Activated naive CD4-positive, alpha-beta T cell treated with anti-CD3 and anti-CD28 coated beads, Interleukin-2, amount 10 ng/mL, durations not matched to agents 7 days and 5 days (primary cell): ENCODE measurements around the gene PCDHGA9.
A peak's percentile ranks its signal among the peaks of the same experiment; 100 is the strongest.

ENCODE experiments used
- CTCF ChIA-PET: fragments of 350-600 bp; sonication (Branson Sonifier 250); formaldehyde crosslinking; loops from one replicate; lab custom pipeline; 2021; ENCODE audit warnings: antibody characterized with exemption; lab: Charles Lee
- DNase-seq: peaks from one replicate; pipeline ENCODE4 v3.0.0-alpha.2; 2020
- H3K27ac Mint-ChIP-seq: one replicate; pipeline ENCODE4 v1.8.0; 2021; ENCODE audit warnings: mild to moderate bottlenecking, moderate library complexity, mixed read lengths
- H3K27me3 Mint-ChIP-seq: one replicate; pipeline ENCODE4 v1.8.0; 2021; ENCODE audit warnings: mild to moderate bottlenecking, mixed read lengths
- H3K36me3 Mint-ChIP-seq: one replicate; pipeline ENCODE4 v1.8.0; 2021; ENCODE audit warnings: mixed read lengths
- H3K4me1 Mint-ChIP-seq: one replicate; pipeline ENCODE4 v1.8.0; 2021; ENCODE audit warnings: mixed read lengths
- H3K4me3 Mint-ChIP-seq: one replicate; pipeline ENCODE4 v1.8.0; 2021; ENCODE audit warnings: mild to moderate bottlenecking, moderate library complexity, mixed read lengths
- H3K9me3 Mint-ChIP-seq: one replicate; pipeline ENCODE4 v1.8.0; 2021; ENCODE audit warnings: mixed read lengths

The PCDHGA9 gene

DNA sequence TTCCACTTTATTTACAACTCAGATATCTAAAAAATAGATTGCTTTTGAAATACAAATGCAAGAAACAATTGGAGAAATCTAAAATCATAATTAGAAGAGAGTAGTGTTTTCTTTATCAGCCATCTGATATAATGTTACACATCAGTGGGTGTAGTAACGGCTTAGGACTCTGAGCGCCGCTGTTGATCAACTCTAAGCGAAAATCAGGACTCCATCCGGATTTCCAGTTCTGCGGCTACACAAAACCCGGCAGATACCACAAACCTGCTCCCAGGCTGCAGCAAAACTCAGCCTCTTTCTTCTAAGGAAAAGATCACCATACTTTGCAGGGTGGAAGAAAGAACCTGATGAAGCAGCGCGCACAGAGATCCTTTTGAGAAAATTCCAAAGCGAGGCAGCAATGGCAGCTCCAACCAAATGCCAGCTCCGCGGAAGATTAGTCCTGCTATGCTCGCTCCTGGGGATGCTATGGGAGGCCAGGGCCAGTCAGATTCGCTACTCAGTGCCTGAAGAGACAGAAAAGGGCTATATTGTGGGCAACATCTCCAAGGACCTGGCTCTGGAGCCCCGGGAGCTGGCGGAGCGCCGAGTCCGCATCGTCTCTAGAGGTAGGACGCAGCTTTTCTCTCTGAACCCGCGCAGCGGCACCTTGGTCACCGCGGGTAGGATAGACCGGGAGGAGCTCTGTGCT is at the start of gene PCDHGA9:
Gene PCDHGA9 (plus strand): TSS at position 226 of the 691 bp plus-strand sequence. CDS start 175 bp downstream, at position 401.
- CTCF ChIA-PET = interaction anchor here (1.0 to 1.4 kb wide), 5 partner anchors 11 to 110 kb away, joined by 3 to 5 read pairs (median 4); partner anchors contain the start of genes PCDHGA12, PCDHGA3 and PCDHGB7
- DNase-seq = peak; percentile 46
- Mint-ChIP-seq H3K4me3 (no peak within 1 kb of the TSS), H3K4me1 (peaks cover 3% of the 10 kb centered on the region), H3K27ac (no peak within 1 kb of the TSS), H3K27me3 (peaks cover 60% of the 10 kb centered on the region), H3K9me3 (peaks cover 21% of the 10 kb centered on the region), H3K36me3 (peaks cover 10% of the 10 kb centered on the region)

DNA sequence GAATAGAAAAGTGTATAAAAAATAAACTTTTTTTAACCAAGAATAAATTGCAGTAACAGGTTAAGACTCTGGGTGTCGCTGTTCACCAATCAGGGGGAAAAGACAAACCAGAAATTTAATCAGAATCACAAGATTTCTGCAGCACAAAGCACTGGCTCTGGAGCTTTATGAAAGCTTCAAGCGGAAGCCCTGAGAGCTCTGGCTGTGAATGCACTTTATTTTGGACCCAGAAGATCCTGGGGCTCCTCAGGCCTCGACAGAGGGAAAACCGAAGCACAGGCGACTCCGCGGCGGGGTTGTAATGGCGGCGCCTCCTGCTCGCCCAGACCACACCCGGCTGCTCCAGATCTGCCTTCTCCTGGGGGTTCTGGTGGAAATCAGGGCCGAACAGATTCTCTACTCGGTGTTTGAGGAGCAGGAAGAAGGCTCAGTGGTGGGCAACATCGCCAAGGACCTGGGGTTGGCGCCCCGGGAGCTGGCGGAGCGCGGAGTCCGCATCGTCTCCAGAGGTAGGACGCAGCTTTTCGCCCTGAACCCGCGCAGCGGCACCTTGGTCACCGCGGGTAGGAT is 47.6 kb upstream of the PCDHGA9 start, which contains the start of gene PCDHGA4:
Gene PCDHGA4 (plus strand): TSS at position 122 of the 570 bp plus-strand sequence. CDS start 87 bp downstream, at position 209.
- DNase-seq = no peak
- Mint-ChIP-seq H3K36me3 (peaks cover 8% of the 10 kb centered on the region), H3K4me3 (peak within 1 kb of the TSS; percentile 15), H3K4me1 (no peaks in the 10 kb centered on the region), H3K9me3 (peaks cover 30% of the 10 kb centered on the region), H3K27me3 (peaks cover 51% of the 10 kb centered on the region), H3K27ac (no peak within 1 kb of the TSS)
- CTCF ChIA-PET = interaction anchor here (0.9 to 1.5 kb wide), 8 partner anchors 8 to 209 kb away, joined by 3 to 5 read pairs (median 3); partner anchors contain the start of genes PCDHGA3 and PCDHGA6

DNA sequence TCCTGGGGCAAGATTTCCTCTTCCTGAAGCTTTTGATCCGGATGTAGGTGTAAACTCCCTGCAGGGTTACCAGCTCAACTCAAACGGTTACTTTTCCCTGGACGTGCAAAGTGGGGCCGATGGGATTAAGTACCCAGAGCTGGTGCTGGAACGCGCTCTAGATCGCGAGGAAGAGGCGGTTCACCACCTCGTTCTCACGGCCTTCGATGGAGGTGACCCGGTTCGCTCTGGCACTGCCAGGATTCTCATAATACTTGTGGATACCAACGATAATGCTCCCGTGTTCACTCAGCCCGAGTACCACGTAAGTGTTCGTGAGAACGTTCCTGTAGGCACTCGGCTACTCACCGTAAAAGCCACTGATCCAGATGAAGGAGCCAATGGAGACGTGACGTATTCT is 46.9 kb upstream of the PCDHGA9 start:
- Mint-ChIP-seq H3K4me1 (no peaks in the 10 kb centered on the region), H3K36me3 (peaks cover 6% of the 10 kb centered on the region), H3K27me3 (peaks cover 49% of the 10 kb centered on the region), H3K4me3 (no peak overlapping the region), H3K27ac (no peak overlapping the region), H3K9me3 (peaks cover 29% of the 10 kb centered on the region)
- CTCF ChIA-PET = interaction anchor here (0.9 to 1.5 kb wide), 10 partner anchors 9 to 208 kb away, joined by 3 to 5 read pairs (median 3); partner anchors contain the start of genes PCDHGA3 and PCDHGA6
- no peak for DNase-seq

DNA sequence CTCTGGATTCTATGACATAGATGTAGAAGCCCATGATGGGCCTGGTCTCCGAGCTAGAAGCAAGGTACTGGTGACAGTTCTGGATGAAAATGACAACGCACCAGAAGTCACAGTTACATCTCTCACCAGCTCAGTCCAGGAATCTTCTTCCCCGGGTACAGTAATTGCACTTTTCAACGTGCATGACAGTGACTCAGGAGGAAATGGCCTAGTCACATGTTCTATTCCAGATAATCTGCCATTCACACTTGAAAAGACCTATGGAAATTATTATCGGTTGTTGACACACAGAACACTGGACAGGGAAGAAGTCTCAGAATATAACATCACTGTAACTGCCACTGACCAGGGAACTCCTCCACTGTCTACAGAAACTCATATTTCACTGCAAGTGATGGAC is 46.4 kb upstream of the PCDHGA9 start:
- CTCF ChIA-PET = interaction anchor here (0.9 to 1.3 kb wide), 7 partner anchors 9 to 208 kb away, joined by 3 to 5 read pairs (median 3); partner anchors contain the start of genes PCDHGA3 and PCDHGA6
- H3K9me3 Mint-ChIP-seq = peaks cover 30% of the 10 kb centered on the region
- H3K27me3 Mint-ChIP-seq = peaks cover 50% of the 10 kb centered on the region
- peaks cover 8% of the 10 kb centered on the region for H3K36me3 Mint-ChIP-seq
- DNase-seq = no peak
- no peak overlapping the region for H3K4me3 Mint-ChIP-seq
- H3K4me1 Mint-ChIP-seq = no peaks in the 10 kb centered on the region
- H3K27ac Mint-ChIP-seq = no peak overlapping the region

DNA sequence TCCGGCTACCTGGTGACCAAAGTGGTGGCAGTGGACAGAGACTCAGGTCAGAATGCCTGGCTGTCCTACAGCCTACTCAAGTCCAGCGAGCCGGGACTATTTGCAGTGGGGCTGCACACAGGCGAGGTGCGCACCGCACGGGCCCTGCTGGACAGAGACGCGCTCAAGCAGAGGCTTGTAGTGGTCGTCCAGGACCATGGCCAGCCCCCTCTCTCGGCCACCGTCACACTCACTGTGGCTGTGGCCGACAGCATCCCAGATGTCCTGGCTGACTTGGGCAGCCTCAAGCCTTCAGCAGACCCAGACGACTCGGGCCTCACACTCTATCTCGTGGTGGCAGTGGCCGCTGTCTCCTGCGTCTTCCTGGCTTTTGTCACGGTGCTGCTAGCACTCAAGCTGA is 45.6 kb upstream of the PCDHGA9 start:
- no peak for DNase-seq
- CTCF ChIA-PET = no interaction called here
- H3K36me3 Mint-ChIP-seq = peaks cover 8% of the 10 kb centered on the region
- H3K4me3 Mint-ChIP-seq = no peak overlapping the region
- peaks cover 52% of the 10 kb centered on the region for H3K27me3 Mint-ChIP-seq
- H3K27ac Mint-ChIP-seq = no peak overlapping the region
- H3K4me1 Mint-ChIP-seq = no peaks in the 10 kb centered on the region
- peaks cover 33% of the 10 kb centered on the region for H3K9me3 Mint-ChIP-seq

DNA sequence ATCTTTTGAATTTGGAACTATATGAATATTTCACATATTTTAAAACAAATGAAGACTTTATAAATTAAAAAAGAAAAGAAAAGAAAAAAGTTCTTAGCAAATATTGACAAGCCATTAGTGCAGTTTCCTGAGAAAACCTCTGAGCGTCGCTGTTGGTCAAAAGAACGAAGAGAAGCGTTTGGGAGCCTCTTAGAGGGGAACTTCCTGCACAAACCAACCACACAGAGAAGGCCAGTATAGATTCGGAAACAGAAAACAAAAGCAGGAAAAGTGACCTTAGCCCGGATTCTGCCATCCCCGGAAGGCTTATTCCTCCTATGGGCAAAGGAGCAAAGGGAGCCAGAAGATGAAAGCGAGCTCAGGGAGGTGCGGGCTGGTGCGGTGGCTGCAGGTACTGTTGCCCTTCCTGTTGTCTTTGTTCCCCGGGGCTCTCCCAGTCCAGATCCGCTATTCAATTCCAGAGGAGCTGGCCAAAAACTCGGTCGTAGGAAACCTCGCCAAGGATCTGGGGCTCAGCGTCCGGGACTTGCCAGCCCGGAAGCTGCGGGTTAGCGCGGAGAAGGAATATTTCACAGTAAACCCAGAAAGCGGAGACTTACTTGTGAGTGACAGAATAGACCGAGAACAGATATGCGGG is 42.7 kb upstream of the PCDHGA9 start, which contains the start of gene PCDHGB2:
Gene PCDHGB2 (plus strand): TSS at position 205 of the 637 bp plus-strand sequence. CDS start 142 bp downstream, at position 347.
- Mint-ChIP-seq H3K9me3 (peaks cover 38% of the 10 kb centered on the region), H3K36me3 (peaks cover 12% of the 10 kb centered on the region)
- DNase-seq = no peak

DNA sequence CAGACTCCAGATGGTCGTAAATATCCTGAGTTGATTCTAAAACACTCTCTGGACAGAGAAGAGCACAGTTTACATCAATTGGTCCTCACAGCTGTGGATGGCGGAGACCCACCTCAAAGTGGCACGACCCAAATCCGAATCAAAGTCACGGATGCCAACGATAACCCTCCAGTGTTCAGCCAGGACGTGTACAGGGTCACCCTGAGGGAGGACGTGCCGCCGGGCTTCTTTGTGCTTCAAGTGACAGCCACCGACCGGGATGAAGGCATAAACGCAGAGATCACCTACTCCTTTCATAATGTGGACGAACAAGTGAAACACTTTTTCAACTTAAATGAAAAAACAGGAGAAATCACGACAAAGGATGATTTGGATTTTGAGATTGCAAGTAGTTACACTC is 41.9 kb upstream of the PCDHGA9 start:
- peaks cover 63% of the 10 kb centered on the region for H3K27me3 Mint-ChIP-seq
- peak overlapping the region; percentile 18 for H3K4me3 Mint-ChIP-seq
- no peaks in the 10 kb centered on the region for H3K4me1 Mint-ChIP-seq
- H3K36me3 Mint-ChIP-seq = peaks cover 12% of the 10 kb centered on the region
- H3K27ac Mint-ChIP-seq = peak overlapping the region; percentile 42
- CTCF ChIA-PET = interaction anchor here (0.7 to 1.1 kb wide), 2 partner anchors 9 to 152 kb away, joined by 3 to 6 read pairs; partner anchors contain the start of gene PCDHGB3
- peaks cover 41% of the 10 kb centered on the region for H3K9me3 Mint-ChIP-seq
- DNase-seq = no peak

More for the DNA sequence above, 42.7 kb upstream of the PCDHGA9 start, which contains the start of gene PCDHGB2:
- Mint-ChIP-seq H3K4me1 (no peaks in the 10 kb centered on the region), H3K4me3 (peak within 1 kb of the TSS; percentile 65), H3K27me3 (peaks cover 63% of the 10 kb centered on the region), H3K27ac (peak within 1 kb of the TSS; percentile 33)
- CTCF ChIA-PET = interaction anchor here (0.7 to 1.1 kb wide), 5 partner anchors 10 to 204 kb away, joined by 3 to 6 read pairs (median 4); partner anchors contain the start of genes PCDHGA11, PCDHGA3 and PCDHGB3

DNA sequence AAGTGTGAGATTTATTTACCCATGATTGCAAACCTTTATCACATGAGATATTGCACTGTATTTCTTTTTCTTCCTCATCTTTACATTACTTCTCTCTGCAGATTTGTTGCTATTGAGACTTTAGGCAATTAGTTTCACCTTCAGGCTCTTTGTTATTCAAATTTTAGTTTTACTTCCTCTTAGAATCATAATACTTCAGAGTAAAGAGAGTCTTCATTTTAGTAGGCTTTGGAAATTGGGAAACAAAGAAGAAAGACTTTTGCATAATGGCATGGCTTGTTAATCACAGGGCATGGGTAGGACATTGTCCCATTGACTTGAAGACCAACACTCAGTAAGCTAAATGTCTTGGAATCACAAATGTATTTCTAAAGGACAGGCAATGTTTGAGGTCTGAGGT is 39.9 kb upstream of the PCDHGA9 start:
- Mint-ChIP-seq H3K27me3 (peaks cover 63% of the 10 kb centered on the region), H3K36me3 (peaks cover 12% of the 10 kb centered on the region), H3K27ac (no peak overlapping the region), H3K4me3 (no peak overlapping the region), H3K9me3 (peaks cover 38% of the 10 kb centered on the region), H3K4me1 (no peaks in the 10 kb centered on the region)
- CTCF ChIA-PET = interaction anchor here (1.5 kb wide), 1 partner anchor 44 kb away, joined by 4 read pairs; no protein-coding TSS in a partner anchor
- DNase-seq = no peak

DNA sequence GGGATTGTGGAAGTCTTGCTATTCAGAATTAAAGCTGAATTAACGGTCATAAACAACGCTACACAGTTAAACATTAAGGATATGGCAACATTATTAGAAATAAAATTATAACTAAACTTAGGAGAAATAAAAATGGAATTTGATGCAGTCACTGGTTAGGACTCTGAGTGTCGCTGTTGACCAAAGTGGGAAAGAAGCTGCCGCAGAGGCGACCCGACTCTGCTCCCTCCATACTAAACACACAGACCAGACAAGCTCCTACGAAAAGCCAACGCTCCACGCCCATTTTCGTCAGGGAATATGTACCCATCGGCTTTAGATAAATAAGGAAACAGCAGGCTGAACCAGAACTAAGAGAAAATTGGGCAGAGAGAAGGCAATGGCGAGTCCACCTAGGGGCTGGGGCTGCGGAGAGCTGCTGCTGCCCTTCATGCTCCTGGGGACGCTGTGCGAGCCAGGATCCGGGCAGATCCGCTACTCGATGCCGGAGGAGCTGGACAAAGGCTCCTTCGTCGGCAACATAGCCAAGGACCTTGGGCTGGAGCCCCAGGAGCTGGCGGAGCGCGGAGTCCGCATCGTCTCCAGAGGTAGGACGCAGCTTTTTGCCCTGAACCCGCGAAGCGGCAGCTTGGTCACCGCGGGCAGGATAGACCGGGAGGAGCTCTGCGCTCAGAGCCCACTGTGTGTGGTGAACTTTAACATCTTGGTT is 38.5 kb upstream of the PCDHGA9 start, which contains the start of gene PCDHGA5:
Gene PCDHGA5 (plus strand): TSS at position 211 of the 709 bp plus-strand sequence. CDS start 169 bp downstream, at position 380.
- Mint-ChIP-seq H3K9me3 (peaks cover 38% of the 10 kb centered on the region), H3K27ac (peak within 1 kb of the TSS; percentile 24), H3K27me3 (peaks cover 67% of the 10 kb centered on the region), H3K4me1 (no peaks in the 10 kb centered on the region), H3K36me3 (peaks cover 12% of the 10 kb centered on the region), H3K4me3 (no peak within 1 kb of the TSS)
- no peak for DNase-seq
- CTCF ChIA-PET = interaction anchor here (0.7 to 1.5 kb wide), 4 partner anchors 16 to 57 kb away, joined by 3 to 4 read pairs (median 3); partner anchors contain the start of genes PCDHGA1 and PCDHGA11

DNA sequence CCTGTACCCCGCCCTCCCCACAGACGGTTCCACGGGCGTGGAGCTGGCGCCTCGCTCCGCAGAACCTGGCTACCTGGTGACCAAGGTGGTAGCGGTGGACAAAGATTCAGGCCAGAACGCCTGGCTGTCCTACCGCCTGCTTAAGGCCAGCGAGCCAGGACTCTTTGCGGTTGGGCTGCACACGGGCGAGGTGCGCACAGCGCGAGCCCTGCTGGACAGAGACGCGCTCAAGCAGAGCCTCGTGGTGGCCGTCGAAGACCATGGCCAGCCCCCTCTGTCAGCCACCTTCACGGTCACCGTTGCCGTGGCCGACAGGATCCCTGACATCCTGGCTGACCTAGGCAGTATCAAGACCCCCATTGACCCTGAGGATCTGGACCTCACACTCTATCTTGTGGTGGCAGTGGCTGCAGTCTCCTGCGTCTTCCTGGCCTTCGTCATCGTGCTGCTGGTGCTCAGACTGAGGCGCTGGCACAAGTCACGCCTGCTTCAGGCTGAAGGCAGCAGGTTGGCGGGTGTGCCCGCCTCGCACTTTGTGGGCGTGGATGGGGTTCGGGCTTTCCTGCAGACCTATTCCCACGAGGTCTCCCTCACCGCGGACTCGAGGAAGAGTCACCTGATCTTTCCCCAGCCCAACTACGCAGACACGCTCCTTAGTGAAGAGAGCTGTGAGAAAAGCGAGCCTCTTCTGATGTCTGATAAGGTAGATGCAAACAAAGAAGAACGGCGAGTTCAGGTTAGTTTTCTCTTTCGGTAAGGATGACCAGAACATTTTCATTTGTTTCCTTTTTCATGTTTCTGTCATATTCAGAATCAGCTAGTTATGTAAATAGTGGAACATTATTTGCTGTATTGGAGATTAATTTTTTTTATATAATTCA is 36.3 kb upstream of the PCDHGA9 start:
- peaks cover 8% of the 10 kb centered on the region for H3K36me3 Mint-ChIP-seq
- DNase-seq = no peak
- no peak overlapping the region for H3K27ac Mint-ChIP-seq
- H3K27me3 Mint-ChIP-seq = peaks cover 72% of the 10 kb centered on the region
- H3K4me1 Mint-ChIP-seq = peaks cover 2% of the 10 kb centered on the region
- peaks cover 34% of the 10 kb centered on the region for H3K9me3 Mint-ChIP-seq
- H3K4me3 Mint-ChIP-seq = no peak overlapping the region
- CTCF ChIA-PET = no interaction called here

DNA sequence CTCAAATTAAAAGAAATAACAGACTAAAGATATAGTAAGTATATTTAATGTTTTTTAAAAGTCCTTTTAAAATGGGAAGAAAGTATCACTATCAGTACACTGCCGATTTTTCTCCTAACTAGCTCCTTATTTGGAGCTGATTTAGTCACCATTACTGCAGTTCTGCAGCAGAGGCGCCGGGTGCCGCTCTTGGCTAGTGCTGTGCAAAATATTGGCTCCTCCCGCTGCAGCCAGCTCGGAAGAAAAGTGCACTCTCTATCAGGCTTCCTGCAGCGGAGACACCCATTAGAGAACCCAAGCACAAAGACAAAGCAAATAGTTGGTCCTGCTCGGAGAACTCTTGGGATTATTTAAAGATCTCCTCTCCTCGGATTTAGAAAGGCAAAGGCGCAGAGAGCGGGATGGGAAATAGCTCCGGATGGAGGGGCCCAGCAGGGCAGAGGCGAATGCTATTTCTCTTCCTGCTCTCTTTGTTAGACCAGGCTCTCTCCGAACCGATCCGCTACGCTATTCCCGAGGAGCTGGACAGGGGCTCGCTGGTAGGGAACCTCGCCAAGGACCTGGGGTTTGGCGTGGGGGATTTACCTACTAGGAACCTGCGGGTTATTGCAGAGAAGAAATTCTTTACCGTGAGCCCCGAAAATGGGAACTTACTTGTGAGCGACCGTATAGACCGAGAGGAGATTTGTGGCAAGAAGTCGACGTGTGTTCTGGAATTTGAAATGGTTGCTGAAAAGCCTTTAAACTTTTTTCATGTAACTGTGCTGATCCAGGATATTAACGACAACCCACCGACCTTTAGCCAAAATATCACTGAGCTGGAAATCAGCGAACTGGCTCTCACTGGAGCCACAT is 32.4 kb upstream of the PCDHGA9 start, which contains the start of gene PCDHGB3:
Gene PCDHGB3 (plus strand): TSS at position 249 of the 855 bp plus-strand sequence. CDS start 153 bp downstream, at position 402.
- Mint-ChIP-seq H3K4me3 (peak within 1 kb of the TSS; percentile 62), H3K9me3 (peaks cover 31% of the 10 kb centered on the region), H3K4me1 (peaks cover 4% of the 10 kb centered on the region), H3K36me3 (peaks cover 4% of the 10 kb centered on the region), H3K27me3 (peaks cover 74% of the 10 kb centered on the region), H3K27ac (no peak within 1 kb of the TSS)
- CTCF ChIA-PET = interaction anchor here (0.7 to 2.0 kb wide), 27 partner anchors 10 to 549 kb away, joined by 3 to 12 read pairs (median 3); partner anchors contain the start of genes PCDHA5, PCDHGA12, PCDHGB4 and PCDHGB5
- peak; percentile 53 for DNase-seq
